Stomach (tissue), 9 donors: ENCODE data around the gene CATSPER1. TPM values are rescaled to one million over a fixed set of nuclear protein-coding genes. Genes with fewer than 3 reads are reported as not detected.
A peak's percentile ranks its signal among the peaks of the same experiment; 100 is the strongest.

ENCODE experiments used
- DNase-seq, 2 donors: peaks; one replicate each; pipeline versions ENCODE4 v3.0.0 to v3.0.0-alpha.2; 2013 to 2019
- H3K27ac ChIP-seq, 5 donors: fragments of 200-600 bp in 4 of 5; sonication (generic) in 4 of 5; one replicate each; pipeline ENCODE4 v1.5.1; 2013 to 2019; ENCODE audit warnings: mild to moderate bottlenecking in 1 of 5, moderate library complexity in 1 of 5
- H3K27me3 ChIP-seq, 3 donors: fragments of 200-600 bp; sonication (generic); one replicate each; pipeline ENCODE4 v1.5.1; 2017 to 2019; ENCODE audit warnings: mixed run types in 1 of 3
- H3K36me3 ChIP-seq, 4 donors: fragments of 200-600 bp; sonication (generic); 1 replicate in 3 of 4; 2 replicates in 1 of 4; pipeline ENCODE4 v1.5.1; 2016 to 2019
- H3K4me1 ChIP-seq, 4 donors: fragments of 200-600 bp; sonication (generic); one replicate each; pipeline ENCODE4 v1.5.1; 2016 to 2019
- H3K4me3 ChIP-seq, 4 donors: fragments of 200-600 bp; sonication (generic) in 3 of 4; one replicate each; pipeline ENCODE4 v1.5.1; 2016 to 2019; ENCODE audit warnings: mild to moderate bottlenecking in 1 of 4
- H3K9me3 ChIP-seq, 4 donors: fragments of 200-600 bp; sonication (generic); one replicate each; pipeline ENCODE4 v1.5.1; 2016 to 2019
- CTCF ChIP-seq, 7 experiments: fragments of 450-650 bp in 4 of 7; fragments of 200-600 bp in 3 of 7; sonication (generic) in 3 of 7; IDR thresholded peaks; one replicate each; pipeline ENCODE4 v1.5.1; 2016 to 2019; ENCODE audit warnings: antibody characterized with exemption in 7 of 7, control low read depth in 2 of 7, mild to moderate bottlenecking in 1 of 7
- EP300 ChIP-seq: sonication (generic); formaldehyde crosslinking; IDR thresholded peaks from one replicate; pipeline ENCODE4 v1.6.1; 2017; ENCODE audit warnings: antibody characterized with exemption
- POLR2A ChIP-seq, 4 donors: fragments of 450-650 bp; IDR thresholded peaks; one replicate each; pipeline ENCODE4 v1.6.1; 2016; ENCODE audit warnings: antibody characterized with exemption in 4 of 4, control low read depth in 2 of 4, mild to moderate bottlenecking in 1 of 4, moderate library complexity in 1 of 4
- POLR2AphosphoS5 ChIP-seq, 3 donors: sonication (generic); formaldehyde crosslinking; IDR thresholded peaks; one replicate each; pipeline ENCODE4 v1.6.1; 2016; ENCODE audit warnings: antibody characterized with exemption in 3 of 3
- WGBS, 5 donors: extraction: QIAGEN DNeasy Blood & Tissue Kit in 3 of 5; methylation state at CpG; one replicate each; pipeline versions ENCODE4 v1.1.5 to v1.1.7; 2013 to 2018; 5-methylcytosine and 5-hydroxymethylcytosine counted together
- intact Hi-C: fragments of 100-400 bp; cut with DNase I; formaldehyde crosslinking; loops from one replicate; pipeline ENCODE4 v1.15.1; 2023; ENCODE audit warnings: low total_unique reads
- polyA plus RNA-seq, 3 donors: library from polyadenylated mRNA; stranded (reverse); fragments of 200-250 nt; gene quantifications; one replicate each; pipeline ENCODE4 v1.2.3, GENCODE V29; 2013
- total RNA-seq, 5 donors: library from RNA; depleted of rRNA; stranded (reverse); fragments of >200 nt; gene quantifications; one replicate each; pipeline versions ENCODE4 v1.1.0 to v1.2.3, GENCODE V29; 2014 to 2016
- donor health status: healthy with polysubstance abuse.
- donor health status: Bipolar disorder and iron deficiency.
- donor health status: healthy.

CATSPER1 gene
- total and polyA plus RNA-seq, 8 donors = 0.08 to 1.4 (median 0.68) TPM; not detected in 5

- intact Hi-C loops = no loop called here
- H3K27me3 ChIP-seq = peaks cover 0 to 23% (median 15%) of the 10 kb centered on the region in 3 donors
- H3K36me3 ChIP-seq = peaks cover 34 to 43% (median 39%) of the 10 kb centered on the region in 4 donors
- DNase-seq = peak in 1 of 2 donors; percentile 45
- H3K9me3 ChIP-seq = no peaks in the 10 kb centered on the region
- 0 to 1% (median 1%) methylated on average over 14 to 17 of the region's 17 CpGs for WGBS, 5 donors
- H3K27ac ChIP-seq = peak overlapping the region; percentile 80 to 94 (median 86)
- TF ChIP-seq CTCF (IDR thresholded peaks at IDR 0.05) (no peak), POLR2AphosphoS5 (IDR thresholded peaks at IDR 0.05) (no peak), POLR2A (IDR thresholded peaks at IDR 0.05) (no peak), EP300 (no peak)
- H3K4me3 ChIP-seq = peak overlapping the region; percentile 72 to 98 (median 94)
- peaks cover 28 to 50% (median 35%) of the 10 kb centered on the region in 4 donors for H3K4me1 ChIP-seq
These were observed 26.3 kb upstream of the CATSPER1 start for GRCh38 chr11:66052664-66052982.

- TF ChIP-seq CTCF (IDR thresholded peaks at IDR 0.05) = no peak
- TF ChIP-seq POLR2AphosphoS5 (IDR thresholded peaks at IDR 0.05) = peak; percentile 74 to 98 (median 79)
- peak; percentile 98 to 100 for DNase-seq
- H3K27me3 ChIP-seq = peaks cover 0 to 29% (median 19%) of the 10 kb centered on the region in 3 donors
- H3K4me3 ChIP-seq = peak within 1 kb of the TSS; percentile 72 to 98 (median 94)
- intact Hi-C loops = no loop called here
- peaks cover 28 to 50% (median 35%) of the 10 kb centered on the region in 4 donors for H3K4me1 ChIP-seq
- 0 to 1% (median 0%) methylated on average over 19 to 84 of the region's 84 CpGs for WGBS, 5 donors
- H3K36me3 ChIP-seq = peaks cover 28 to 37% (median 33%) of the 10 kb centered on the region in 4 donors
- H3K9me3 ChIP-seq = no peaks in the 10 kb centered on the region
- peak within 1 kb of the TSS; percentile 80 to 94 (median 86) for H3K27ac ChIP-seq
These were observed 25.7 kb upstream of the CATSPER1 start, which contains the start of gene SF3B2 for GRCh38 chr11:66051766-66052663. TSS of gene SF3B2 (plus strand) at chr11:66052364. CDS start at chr11:66052385, 21 bp downstream.

GRCh38 chr11:66051371-66051765 lies 25.1 kb upstream of the CATSPER1 start:
- peak overlapping the region; percentile 80 to 94 (median 86) for H3K27ac ChIP-seq
- TF ChIP-seq EP300 = no peak
- TF ChIP-seq POLR2A (IDR thresholded peaks at IDR 0.05) = no peak
- no peak for TF ChIP-seq CTCF (IDR thresholded peaks at IDR 0.05)
- no peak for TF ChIP-seq POLR2AphosphoS5 (IDR thresholded peaks at IDR 0.05)
- intact Hi-C loops = no loop called here
- H3K4me3 ChIP-seq = peak overlapping the region; percentile 72 to 98 (median 94)
- DNase-seq = no peak
- H3K27me3 ChIP-seq = peaks cover 0 to 36% (median 19%) of the 10 kb centered on the region in 3 donors
- H3K4me1 ChIP-seq = peaks cover 28 to 50% (median 35%) of the 10 kb centered on the region in 4 donors
- 20 to 24% (median 21%) methylated on average over 12 of the region's 12 CpGs for WGBS, 5 donors
- no peaks in the 10 kb centered on the region for H3K9me3 ChIP-seq
- peaks cover 21 to 30% (median 26%) of the 10 kb centered on the region in 4 donors for H3K36me3 ChIP-seq

- WGBS, 5 donors = 81 to 93% (median 85%) methylated on average over 5 of the region's 5 CpGs
- DNase-seq = no peak
- Histone ChIP-seq H3K27ac (peak overlapping the region in 4 of 5 donors; percentile 86 to 94 (median 88)), H3K4me3 (no peak overlapping the region), H3K9me3 (no peaks in the 10 kb centered on the region), H3K27me3 (peaks cover 0 to 37% (median 19%) of the 10 kb centered on the region in 3 donors), H3K36me3 (peaks cover 15 to 24% (median 20%) of the 10 kb centered on the region in 4 donors), H3K4me1 (peaks cover 28 to 50% (median 35%) of the 10 kb centered on the region in 4 donors)
- TF ChIP-seq POLR2AphosphoS5 (IDR thresholded peaks at IDR 0.05) = no peak
- TF ChIP-seq EP300 = no peak
- TF ChIP-seq CTCF (IDR thresholded peaks at IDR 0.05) = no peak
- TF ChIP-seq POLR2A (IDR thresholded peaks at IDR 0.05) = no peak
- intact Hi-C loops = no loop called here
These were observed 24.4 kb upstream of the CATSPER1 start for GRCh38 chr11:66050581-66051231.
